Sigmoid colon (tissue), 7 donors: Measurements from ENCODE around the gene PKMYT1. TPM values are rescaled to one million over a fixed set of nuclear protein-coding genes. Genes with fewer than 3 reads are reported as not detected.

ENCODE experiments used
- DNase-seq: peaks from one replicate; pipeline ENCODE4 v3.0.0-alpha.2; 2019
- H3K27ac ChIP-seq, 4 donors: fragments of 200-600 bp; sonication (generic); one replicate each; pipeline ENCODE4 v1.5.1; 2016 to 2019; ENCODE audit warnings: mild to moderate bottlenecking in 1 of 4
- H3K27me3 ChIP-seq, 3 donors: fragments of 200-600 bp; sonication (generic); one replicate each; pipeline ENCODE4 v1.5.1; 2019; ENCODE audit warnings: mild to moderate bottlenecking in 1 of 3
- H3K36me3 ChIP-seq, 4 donors: fragments of 200-600 bp; sonication (generic); one replicate each; pipeline ENCODE4 v1.5.1; 2016 to 2019
- H3K4me1 ChIP-seq, 4 donors: fragments of 200-600 bp; sonication (generic); one replicate each; pipeline ENCODE4 v1.5.1; 2017 to 2019
- H3K4me3 ChIP-seq, 4 donors: fragments of 200-600 bp; sonication (generic); one replicate each; pipeline ENCODE4 v1.5.1; 2017 to 2019; ENCODE audit warnings: mild to moderate bottlenecking in 2 of 4, moderate library complexity in 1 of 4
- H3K9me3 ChIP-seq, 4 donors: fragments of 200-600 bp in 3 of 4; sonication (generic) in 3 of 4; one replicate each; pipeline versions ENCODE4 v1.5.1 to v1.6.1; 2013 to 2019
- CTCF ChIP-seq, 4 experiments: fragments of 450-650 bp in 3 of 4; fragments of 200-600 bp in 1 of 4; IDR thresholded peaks; one replicate each; pipeline ENCODE4 v1.5.1; 2016 to 2019; ENCODE audit warnings: antibody characterized with exemption in 4 of 4, mild to moderate bottlenecking in 3 of 4, moderate library complexity in 2 of 4
- EP300 ChIP-seq, 4 donors: sonication (generic); formaldehyde crosslinking; IDR thresholded peaks; one replicate each; pipeline ENCODE4 v1.6.1; 2017; ENCODE audit warnings: antibody characterized with exemption in 4 of 4
- POLR2A ChIP-seq, 2 donors: fragments of 450-650 bp; IDR thresholded peaks; one replicate each; pipeline ENCODE4 v1.6.1; 2016; ENCODE audit warnings: antibody characterized with exemption in 2 of 2, mild to moderate bottlenecking in 2 of 2, moderate library complexity in 2 of 2
- POLR2AphosphoS5 ChIP-seq, 4 donors: sonication (generic); formaldehyde crosslinking; IDR thresholded peaks; one replicate each; pipeline ENCODE4 v1.6.1; 2017; ENCODE audit warnings: antibody characterized with exemption in 4 of 4
- WGBS, 2 donors: extraction: QIAGEN DNeasy Blood & Tissue Kit; methylation state at CpG; one replicate each; pipeline ENCODE4 v1.1.7; 2013; 5-methylcytosine and 5-hydroxymethylcytosine counted together
- intact Hi-C: fragments of 100-400 bp; cut with DNase I; formaldehyde crosslinking; loops from one replicate; pipeline ENCODE4 v1.15.1; 2023
- polyA plus RNA-seq, 3 donors: library from polyadenylated mRNA; stranded (reverse); fragments of 200-250 nt; gene quantifications; one replicate each; pipeline ENCODE4 v1.2.3, GENCODE V29; 2013
- total RNA-seq, 4 donors: library from RNA; depleted of rRNA; stranded (reverse); fragments of >200 nt; gene quantifications; one replicate each; pipeline ENCODE4 v1.1.0, GENCODE V29; 2016
- donor health status: healthy with polysubstance abuse.
- donor health status: Bipolar disorder and iron deficiency.
- donor health status: healthy.

PKMYT1 gene
- total and polyA plus RNA-seq, 7 donors, result 0.95 to 33.1 (median 2.9) TPM; not detected in 3

GRCh38 chr16:3027983-3028715 is 47.9 kb upstream of the PKMYT1 start:
- WGBS, 2 donors, result 6 to 9% methylated on average over 58 of the region's 58 CpGs
- peak; percentile 85 for DNase-seq
- no peak overlapping the region for H3K27ac ChIP-seq

GRCh38 chr16:3027489-3027795 is 47.2 kb upstream of the PKMYT1 start:
- no peaks in the 10 kb centered on the region for H3K9me3 ChIP-seq
- H3K27me3 ChIP-seq, result peaks cover 24 to 41% (median 36%) of the 10 kb centered on the region in 3 donors
- H3K36me3 ChIP-seq, result peaks cover 0 to 20% (median 15%) of the 10 kb centered on the region in 4 donors
- H3K4me1 ChIP-seq, result peaks cover 0 to 50% (median 42%) of the 10 kb centered on the region in 4 donors
- H3K27ac ChIP-seq, result no peak overlapping the region
- no peak overlapping the region for H3K4me3 ChIP-seq
- intact Hi-C loops, result no loop called here
- 80 to 90% methylated on average over 8 of the region's 8 CpGs for WGBS, 2 donors
- no peak for DNase-seq
- TF ChIP-seq POLR2AphosphoS5 (IDR thresholded peaks at IDR 0.05) (no peak), POLR2A (IDR thresholded peaks at IDR 0.05) (no peak), CTCF (IDR thresholded peaks at IDR 0.05) (no peak), EP300 (IDR thresholded peaks at IDR 0.05) (no peak)

More at GRCh38 chr16:3027983-3028715, 47.9 kb upstream of the PKMYT1 start:
- no peaks in the 10 kb centered on the region for H3K9me3 ChIP-seq
- H3K4me3 ChIP-seq, result peak overlapping the region in 1 of 4 donors; percentile 15
- intact Hi-C loops, result loop anchor here (1.0 kb wide), 1 partner anchor 25 kb away; no protein-coding TSS in a partner anchor
- TF ChIP-seq POLR2AphosphoS5 (IDR thresholded peaks at IDR 0.05) (no peak), CTCF (IDR thresholded peaks at IDR 0.05) (peak; percentile 41 to 72 (median 48)), POLR2A (IDR thresholded peaks at IDR 0.05) (no peak)
- peaks cover 0 to 20% (median 15%) of the 10 kb centered on the region in 4 donors for H3K36me3 ChIP-seq
- H3K4me1 ChIP-seq, result peaks cover 0 to 43% (median 35%) of the 10 kb centered on the region in 4 donors
- H3K27me3 ChIP-seq, result peaks cover 24 to 48% (median 41%) of the 10 kb centered on the region in 3 donors

GRCh38 chr16:3026609-3027488 is 46.6 kb upstream of the PKMYT1 start:
- peaks cover 0 to 56% (median 48%) of the 10 kb centered on the region in 4 donors for H3K4me1 ChIP-seq
- no peak overlapping the region for H3K4me3 ChIP-seq
- 94 to 95% methylated on average over 24 of the region's 24 CpGs for WGBS, 2 donors
- H3K27ac ChIP-seq, result no peak overlapping the region
- H3K27me3 ChIP-seq, result peaks cover 24 to 35% (median 30%) of the 10 kb centered on the region in 3 donors
- no peaks in the 10 kb centered on the region for H3K9me3 ChIP-seq
- peaks cover 0 to 20% (median 15%) of the 10 kb centered on the region in 4 donors for H3K36me3 ChIP-seq
- TF ChIP-seq CTCF (IDR thresholded peaks at IDR 0.05), result no peak
- no peak for TF ChIP-seq EP300 (IDR thresholded peaks at IDR 0.05)
- no peak for TF ChIP-seq POLR2A (IDR thresholded peaks at IDR 0.05)
- TF ChIP-seq POLR2AphosphoS5 (IDR thresholded peaks at IDR 0.05), result no peak
- intact Hi-C loops, result no loop called here
- no peak for DNase-seq

GRCh38 chr16:3026003-3026378 is 45.7 kb upstream of the PKMYT1 start:
- H3K27ac ChIP-seq, result no peak overlapping the region
- peaks cover 19 to 27% (median 24%) of the 10 kb centered on the region in 3 donors for H3K27me3 ChIP-seq
- no peak for DNase-seq
- peaks cover 0 to 64% (median 56%) of the 10 kb centered on the region in 4 donors for H3K4me1 ChIP-seq
- TF ChIP-seq EP300 (IDR thresholded peaks at IDR 0.05), result no peak
- TF ChIP-seq POLR2A (IDR thresholded peaks at IDR 0.05), result no peak
- TF ChIP-seq POLR2AphosphoS5 (IDR thresholded peaks at IDR 0.05), result no peak
- no peak for TF ChIP-seq CTCF (IDR thresholded peaks at IDR 0.05)
- WGBS, 2 donors, result 88 to 93% methylated on average over 8 of the region's 8 CpGs
- intact Hi-C loops, result no loop called here
- H3K36me3 ChIP-seq, result peaks cover 0 to 20% (median 15%) of the 10 kb centered on the region in 4 donors
- no peak overlapping the region for H3K4me3 ChIP-seq
- no peaks in the 10 kb centered on the region for H3K9me3 ChIP-seq
